ENCODE measurements around the gene MAGI1.
A peak's percentile ranks its signal among the peaks of the same experiment; 100 is the strongest.
"Not testable (repeated sequence)": the region's sequence is repeated elsewhere in the genome, so short reads cannot be mapped to it uniquely, and the experiment has no call there.

Gene MAGI1

GRCh38 chr3:65576966-65577365 lies 461.8 kb downstream of the MAGI1 start:
- DNase-seq: peak; percentile 73

GRCh38 chr3:65576228-65576627 lies 462.5 kb downstream of the MAGI1 start:
- no peak for DNase-seq

GRCh38 chr3:65575376-65575840 lies 463.3 kb downstream of the MAGI1 start:
- peak; percentile 99 for DNase-seq

GRCh38 chr3:65573548-65574116 lies 465.1 kb downstream of the MAGI1 start:
- peak; percentile 25 for DNase-seq

- DNase-seq: no peak
Measured at GRCh38 chr3:65572175-65572777, 466.4 kb downstream of the MAGI1 start.

- DNase-seq: no peak
Measured at GRCh38 chr3:65569845-65570405, 468.8 kb downstream of the MAGI1 start.

GRCh38 chr3:65569129-65569528 lies 469.6 kb downstream of the MAGI1 start:
- DNase-seq: no peak

- DNase-seq: no peak
Measured at GRCh38 chr3:65568497-65568896, 470.2 kb downstream of the MAGI1 start.

- not testable (repeated sequence) for DNase-seq
Measured at GRCh38 chr3:65565744-65566143, 473.0 kb downstream of the MAGI1 start.

GRCh38 chr3:65564483-65564882 lies 474.2 kb downstream of the MAGI1 start:
- no peak for DNase-seq

- DNase-seq: no peak
Measured at GRCh38 chr3:65563861-65564260, 474.9 kb downstream of the MAGI1 start.

- DNase-seq: no peak
Measured at GRCh38 chr3:65562447-65562846, 476.3 kb downstream of the MAGI1 start.

- DNase-seq: no peak
Measured at GRCh38 chr3:65561617-65562016, 477.1 kb downstream of the MAGI1 start.

- no peak for DNase-seq
Measured at GRCh38 chr3:65560901-65561300, 477.8 kb downstream of the MAGI1 start.

GRCh38 chr3:65560133-65560532 lies 478.6 kb downstream of the MAGI1 start:
- DNase-seq: no peak

GRCh38 chr3:65559643-65560042 lies 479.1 kb downstream of the MAGI1 start:
- no peak for DNase-seq

- DNase-seq: no peak
Measured at GRCh38 chr3:65558826-65559225, 479.9 kb downstream of the MAGI1 start.

GRCh38 chr3:65557899-65558564 lies 480.7 kb downstream of the MAGI1 start:
- DNase-seq: no peak

- DNase-seq: no peak
Measured at GRCh38 chr3:65556934-65557577, 481.7 kb downstream of the MAGI1 start.

GRCh38 chr3:65552434-65552833 lies 486.3 kb downstream of the MAGI1 start:
- DNase-seq: no peak

- DNase-seq: no peak
Measured at GRCh38 chr3:65551945-65552344, 486.8 kb downstream of the MAGI1 start.

- DNase-seq: no peak
Measured at GRCh38 chr3:65550137-65550536, 488.6 kb downstream of the MAGI1 start.

GRCh38 chr3:65549626-65549959 lies 489.1 kb downstream of the MAGI1 start:
- DNase-seq: no peak
